Hepatocyte (in vitro differentiated cells): Measurements from ENCODE around the gene ARSA. TPM values are rescaled to one million over a fixed set of nuclear protein-coding genes. Genes with fewer than 3 reads are reported as not detected.

Experiments
- DNase-seq: peaks from one replicate; pipeline ENCODE4 v3.0.0-alpha.2; 2016; ENCODE audit warnings: low spot score
- H2AFZ ChIP-seq: fragments of 200-600 bp; sonication (generic); 2 replicates; pipeline ENCODE4 v1.6.0; 2016; ENCODE audit warnings: antibody characterized with exemption, mild to moderate bottlenecking
- H3K27ac ChIP-seq: fragments of 200-600 bp; sonication (generic); 2 replicates; pipeline ENCODE4 v1.5.1; 2016; ENCODE audit warnings: mild to moderate bottlenecking
- H3K27me3 ChIP-seq: fragments of 200-600 bp; sonication (generic); 2 replicates; pipeline ENCODE4 v1.6.1; 2016
- H3K36me3 ChIP-seq: fragments of 200-600 bp; sonication (generic); replicated peaks from 2 replicates; pipeline ENCODE4 v1.5.1; 2016; ENCODE audit warnings: low read depth; ENCODE audit not compliant: insufficient read depth
- H3K4me1 ChIP-seq: fragments of 200-600 bp; sonication (generic); 2 replicates; pipeline ENCODE4 v1.5.1; 2016; ENCODE audit warnings: mild to moderate bottlenecking, moderate library complexity; ENCODE audit not compliant: insufficient read depth
- H3K4me2 ChIP-seq: fragments of 200-600 bp; sonication (generic); 2 replicates; pipeline ENCODE4 v1.6.0; 2016
- H3K4me3 ChIP-seq: fragments of 200-600 bp; sonication (generic); 2 replicates; pipeline ENCODE4 v1.5.1; 2016; ENCODE audit warnings: mild to moderate bottlenecking
- H3K79me2 ChIP-seq: fragments of 200-600 bp; sonication (generic); 2 replicates; pipeline ENCODE4 v1.6.0; 2017; ENCODE audit warnings: mild to moderate bottlenecking
- H3K9me2 ChIP-seq: fragments of 200-600 bp; sonication (generic); replicated peaks from 2 replicates; pipeline ENCODE4 v1.6.0; 2017; ENCODE audit warnings: mild to moderate bottlenecking; ENCODE audit not compliant: insufficient read depth
- H3K9me3 ChIP-seq: fragments of 200-600 bp; sonication (generic); 2 replicates; pipeline ENCODE4 v1.5.1; 2016; ENCODE audit warnings: low read depth, mild to moderate bottlenecking
- H4K20me1 ChIP-seq: fragments of 200-600 bp; sonication (generic); 2 replicates; pipeline ENCODE4 v1.6.0; 2016; ENCODE audit warnings: mild to moderate bottlenecking; ENCODE audit not compliant: insufficient read depth, poor library complexity, severe bottlenecking
- EZH2 ChIP-seq: fragments of 200-600 bp; sonication (generic); IDR thresholded peaks from 2 replicates; pipeline ENCODE4 v1.6.1; 2016; ENCODE audit warnings: antibody characterized with exemption, mild to moderate bottlenecking, borderline replicate concordance
- EZH2phosphoT487 ChIP-seq: fragments of 200-600 bp; sonication (generic); IDR thresholded peaks from one replicate; pipeline ENCODE4 v1.6.1; 2018; ENCODE audit warnings: antibody characterized with exemption, mild to moderate bottlenecking, low read depth, moderate library complexity; ENCODE audit not compliant: unreplicated experiment, severe bottlenecking
- WGBS: methylation state at CpG from one replicate; pipeline ENCODE4 v1.1.6; 2016; ENCODE audit warnings: low lambda C conversion rate; ENCODE audit errors: missing lambda C conversion rate; 5-methylcytosine and 5-hydroxymethylcytosine counted together
- polyA plus RNA-seq: library from polyadenylated mRNA; unstranded; fragments of >200 nt; fragmentation: Nextera tagmentation; extraction: Ambion mirVana; gene quantifications from 2 replicates; pipeline ENCODE4 v1.2.1, GENCODE V29; 2016
- total RNA-seq: library from RNA; depleted of rRNA; stranded (reverse); fragments of >200 nt; gene quantifications from 2 replicates; pipeline ENCODE4 v1.2.3, GENCODE V29; 2014
- TF ChIP-seq, protein P1 (sequence below): fragments of 200-600 bp; sonication (generic); IDR thresholded peaks from 2 replicates; pipeline ENCODE4 v1.5.1; 2016; ENCODE audit warnings: antibody characterized with exemption, mild to moderate bottlenecking; ENCODE audit not compliant: poor library complexity

Gene ARSA
- total and polyA plus RNA-seq, 2 experiments from 2014 or later = 20.6 to 31.3 TPM

DNA sequence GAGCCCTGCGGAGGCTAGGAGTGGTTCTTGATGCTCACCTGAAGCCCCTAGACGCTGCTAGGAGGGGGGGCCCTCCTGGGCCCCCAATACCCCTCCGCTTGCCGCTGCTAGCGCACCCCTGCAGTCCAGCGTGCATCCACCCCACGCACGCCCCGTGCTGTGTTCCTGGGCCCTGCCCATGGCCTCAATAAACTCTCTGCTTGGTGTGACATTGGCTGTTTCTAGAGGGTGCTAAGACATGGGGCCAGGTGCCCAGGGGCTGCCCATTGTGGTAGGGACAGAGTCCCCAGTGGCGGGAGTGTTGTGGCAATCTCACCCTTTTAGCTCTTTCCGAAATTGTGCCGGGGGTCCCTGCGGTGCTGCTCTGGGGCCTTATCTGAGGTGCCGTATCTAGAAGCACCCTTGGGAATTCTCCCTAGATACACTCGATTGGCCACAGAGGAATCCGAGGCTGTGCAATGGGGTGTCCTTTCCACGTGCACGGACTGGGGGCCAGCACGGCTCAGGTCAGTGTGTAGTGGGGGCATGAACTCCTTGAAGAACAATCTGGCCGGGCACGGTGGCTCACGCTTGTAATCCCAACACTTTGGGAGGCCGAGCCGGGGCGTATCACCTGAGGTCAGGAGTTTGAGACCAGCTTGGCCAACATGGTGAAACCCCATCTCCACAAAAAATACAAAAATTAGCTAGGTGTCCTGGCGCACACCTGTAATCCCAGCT lies 16.5 kb downstream of the ARSA start:
- no peak overlapping the region for H3K4me3 ChIP-seq
- H3K27me3 ChIP-seq = no peaks in the 10 kb centered on the region
- H3K9me3 ChIP-seq = no peaks in the 10 kb centered on the region
- no peak for DNase-seq
- WGBS = 91% methylated on average over 25 of the region's 26 CpGs
- H4K20me1 ChIP-seq = no peaks in the 10 kb centered on the region
- no peaks in the 10 kb centered on the region for H3K4me1 ChIP-seq
- H3K27ac ChIP-seq = no peak overlapping the region
- H3K79me2 ChIP-seq = no peaks in the 10 kb centered on the region
- no peak overlapping the region for H3K4me2 ChIP-seq
- TF ChIP-seq EZH2phosphoT487 = no peak
- TF ChIP-seq, protein P1, sequence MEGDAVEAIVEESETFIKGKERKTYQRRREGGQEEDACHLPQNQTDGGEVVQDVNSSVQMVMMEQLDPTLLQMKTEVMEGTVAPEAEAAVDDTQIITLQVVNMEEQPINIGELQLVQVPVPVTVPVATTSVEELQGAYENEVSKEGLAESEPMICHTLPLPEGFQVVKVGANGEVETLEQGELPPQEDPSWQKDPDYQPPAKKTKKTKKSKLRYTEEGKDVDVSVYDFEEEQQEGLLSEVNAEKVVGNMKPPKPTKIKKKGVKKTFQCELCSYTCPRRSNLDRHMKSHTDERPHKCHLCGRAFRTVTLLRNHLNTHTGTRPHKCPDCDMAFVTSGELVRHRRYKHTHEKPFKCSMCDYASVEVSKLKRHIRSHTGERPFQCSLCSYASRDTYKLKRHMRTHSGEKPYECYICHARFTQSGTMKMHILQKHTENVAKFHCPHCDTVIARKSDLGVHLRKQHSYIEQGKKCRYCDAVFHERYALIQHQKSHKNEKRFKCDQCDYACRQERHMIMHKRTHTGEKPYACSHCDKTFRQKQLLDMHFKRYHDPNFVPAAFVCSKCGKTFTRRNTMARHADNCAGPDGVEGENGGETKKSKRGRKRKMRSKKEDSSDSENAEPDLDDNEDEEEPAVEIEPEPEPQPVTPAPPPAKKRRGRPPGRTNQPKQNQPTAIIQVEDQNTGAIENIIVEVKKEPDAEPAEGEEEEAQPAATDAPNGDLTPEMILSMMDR = no peak
- no peaks in the 10 kb centered on the region for H3K36me3 ChIP-seq
- H3K9me2 ChIP-seq = no peaks in the 10 kb centered on the region
- no peak overlapping the region for H2AFZ ChIP-seq

DNA sequence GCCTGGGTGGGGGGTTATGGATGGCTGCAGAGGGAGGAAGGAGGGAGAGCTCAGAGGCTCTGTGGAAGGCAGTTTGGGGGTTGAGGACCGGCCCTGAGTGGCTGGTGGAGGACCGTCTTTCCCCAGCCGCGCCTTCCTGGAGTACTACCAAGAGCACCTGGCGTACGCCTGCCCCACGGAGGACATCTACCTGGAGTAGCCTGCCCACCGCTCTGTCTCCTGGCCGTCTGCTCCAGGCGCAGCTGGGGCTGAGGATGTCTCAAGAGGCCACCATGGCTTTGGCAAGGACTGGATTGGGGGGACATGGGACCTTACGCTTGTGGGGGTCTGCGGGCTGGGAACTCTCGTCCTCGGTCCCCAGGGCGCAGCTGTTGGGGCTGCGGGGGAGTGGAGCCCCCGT lies 17.4 kb downstream of the ARSA start:
- no peak for DNase-seq
- Histone ChIP-seq H3K4me3 (no peak overlapping the region), H2AFZ (no peak overlapping the region), H3K36me3 (no peaks in the 10 kb centered on the region), H3K27me3 (no peaks in the 10 kb centered on the region), H3K4me1 (no peaks in the 10 kb centered on the region), H3K4me2 (no peak overlapping the region), H3K79me2 (no peaks in the 10 kb centered on the region), H3K9me2 (no peaks in the 10 kb centered on the region), H3K27ac (no peak overlapping the region), H4K20me1 (no peaks in the 10 kb centered on the region), H3K9me3 (no peaks in the 10 kb centered on the region)
- WGBS = 93% methylated on average over 17 of the region's 17 CpGs
- TF ChIP-seq EZH2 (no peak), EZH2phosphoT487 (no peak)
- TF ChIP-seq, protein P1 = no peak

DNA sequence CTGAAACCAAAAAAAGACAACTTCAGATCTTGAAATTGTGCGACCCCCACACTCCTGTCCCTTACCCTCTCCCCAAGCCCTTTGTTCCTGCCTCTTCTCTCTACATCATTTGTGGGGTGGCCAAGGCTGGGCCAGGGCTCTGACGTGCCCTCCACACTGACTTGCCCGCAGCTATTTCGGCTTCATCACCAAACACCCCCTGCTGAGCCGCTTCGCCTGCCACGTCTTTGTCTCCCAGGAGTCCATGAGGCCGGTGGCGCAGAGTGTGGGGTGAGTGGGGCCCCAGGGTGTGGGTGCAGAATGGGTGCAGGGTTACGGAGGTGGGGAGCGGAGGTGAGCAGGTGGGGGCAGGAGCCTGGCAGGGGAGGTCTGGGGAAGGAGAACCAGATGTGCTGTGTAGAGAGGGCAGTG lies 17.9 kb downstream of the ARSA start:
- Histone ChIP-seq H2AFZ (no peak overlapping the region), H4K20me1 (no peaks in the 10 kb centered on the region), H3K27me3 (no peaks in the 10 kb centered on the region), H3K36me3 (no peaks in the 10 kb centered on the region), H3K9me3 (no peaks in the 10 kb centered on the region), H3K4me2 (no peak overlapping the region), H3K9me2 (no peaks in the 10 kb centered on the region), H3K79me2 (no peaks in the 10 kb centered on the region), H3K27ac (no peak overlapping the region), H3K4me3 (no peak overlapping the region), H3K4me1 (no peaks in the 10 kb centered on the region)
- 90% methylated on average over 10 of the region's 11 CpGs for WGBS
- no peak for TF ChIP-seq EZH2
- TF ChIP-seq, protein P1 = no peak
- TF ChIP-seq EZH2phosphoT487 = no peak
- no peak for DNase-seq

DNA sequence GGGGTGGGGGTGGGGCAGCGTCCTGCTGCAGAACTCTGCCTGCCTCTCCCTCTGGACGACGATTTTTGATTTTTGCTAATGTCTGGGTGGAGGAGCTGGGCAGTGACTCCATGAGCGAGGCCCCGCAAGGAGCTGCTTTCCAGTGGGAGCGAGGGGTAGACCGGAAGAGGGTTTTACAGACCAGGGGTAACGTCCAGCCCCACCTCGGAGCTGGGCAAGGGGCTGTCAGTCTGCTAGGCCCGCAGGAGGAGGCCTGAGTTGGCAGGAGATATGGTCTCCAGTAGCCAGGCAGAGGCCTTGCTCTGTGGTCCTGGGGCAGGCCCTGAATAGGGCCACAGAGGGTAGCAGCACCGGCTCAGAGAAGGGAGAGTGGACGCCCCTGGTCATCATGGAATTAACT lies 18.4 kb downstream of the ARSA start:
- Histone ChIP-seq H3K4me2 (no peak overlapping the region), H3K27me3 (no peaks in the 10 kb centered on the region), H3K27ac (no peak overlapping the region), H2AFZ (no peak overlapping the region), H4K20me1 (no peaks in the 10 kb centered on the region), H3K4me1 (no peaks in the 10 kb centered on the region), H3K79me2 (no peaks in the 10 kb centered on the region), H3K4me3 (no peak overlapping the region), H3K36me3 (no peaks in the 10 kb centered on the region), H3K9me2 (no peaks in the 10 kb centered on the region), H3K9me3 (no peaks in the 10 kb centered on the region)
- DNase-seq = no peak
- TF ChIP-seq EZH2 (no peak), EZH2phosphoT487 (no peak)
- TF ChIP-seq, protein P1 = no peak
- 88% methylated on average over 11 of the region's 12 CpGs for WGBS
